ENCODE measurements around the gene NECTIN3. TPM values are rescaled to one million over a fixed set of nuclear protein-coding genes. Genes with fewer than 3 reads are reported as not detected.

Gene NECTIN3
- total RNA-seq, 6 experiments from 2014 or later: 15.1 to 31.0 (median 23.1) TPM

DNA sequence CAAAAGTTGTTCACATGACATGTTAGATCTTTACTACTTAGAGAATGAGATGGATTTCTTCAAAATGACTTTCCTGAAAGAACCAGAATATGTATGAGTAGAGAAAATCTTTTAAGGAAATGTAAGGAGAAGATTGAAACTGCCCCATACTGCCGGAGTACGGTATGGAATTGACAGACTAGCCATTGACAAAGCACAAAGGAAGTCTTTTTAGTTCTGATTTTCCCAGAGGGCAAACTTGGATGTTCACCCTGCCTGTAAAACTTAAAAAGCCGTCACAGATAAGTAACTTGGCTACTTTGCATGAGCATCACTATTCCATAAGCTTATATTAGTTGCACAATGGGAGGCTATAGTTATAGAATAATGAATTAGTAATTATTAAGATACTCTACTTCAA, 93.8 kb downstream of the NECTIN3 start:
- 90% methylated on average over 3 of the region's 3 CpGs for WGBS (ENCODE audit: insufficient coverage, low coverage, low lambda C conversion rate, missing lambda C conversion rate)
- TF ChIP-seq, protein P1, sequence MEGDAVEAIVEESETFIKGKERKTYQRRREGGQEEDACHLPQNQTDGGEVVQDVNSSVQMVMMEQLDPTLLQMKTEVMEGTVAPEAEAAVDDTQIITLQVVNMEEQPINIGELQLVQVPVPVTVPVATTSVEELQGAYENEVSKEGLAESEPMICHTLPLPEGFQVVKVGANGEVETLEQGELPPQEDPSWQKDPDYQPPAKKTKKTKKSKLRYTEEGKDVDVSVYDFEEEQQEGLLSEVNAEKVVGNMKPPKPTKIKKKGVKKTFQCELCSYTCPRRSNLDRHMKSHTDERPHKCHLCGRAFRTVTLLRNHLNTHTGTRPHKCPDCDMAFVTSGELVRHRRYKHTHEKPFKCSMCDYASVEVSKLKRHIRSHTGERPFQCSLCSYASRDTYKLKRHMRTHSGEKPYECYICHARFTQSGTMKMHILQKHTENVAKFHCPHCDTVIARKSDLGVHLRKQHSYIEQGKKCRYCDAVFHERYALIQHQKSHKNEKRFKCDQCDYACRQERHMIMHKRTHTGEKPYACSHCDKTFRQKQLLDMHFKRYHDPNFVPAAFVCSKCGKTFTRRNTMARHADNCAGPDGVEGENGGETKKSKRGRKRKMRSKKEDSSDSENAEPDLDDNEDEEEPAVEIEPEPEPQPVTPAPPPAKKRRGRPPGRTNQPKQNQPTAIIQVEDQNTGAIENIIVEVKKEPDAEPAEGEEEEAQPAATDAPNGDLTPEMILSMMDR (IDR thresholded peaks at IDR 0.05): no peak
- DNase-seq (no peak), ATAC-seq (no peak)
- Histone ChIP-seq H3K27ac (no peak overlapping the region), H3K4me1 (no peaks in the 10 kb centered on the region), H3K36me3 (no peaks in the 10 kb centered on the region), H3K27me3 (no peaks in the 10 kb centered on the region), H3K9me3 (peaks cover 0 to 2% (median 0%) of the 10 kb centered on the region in 4 donors), H3K4me3 (no peak overlapping the region)
- intact Hi-C loops (cut with DNase I): no loop called here

DNA sequence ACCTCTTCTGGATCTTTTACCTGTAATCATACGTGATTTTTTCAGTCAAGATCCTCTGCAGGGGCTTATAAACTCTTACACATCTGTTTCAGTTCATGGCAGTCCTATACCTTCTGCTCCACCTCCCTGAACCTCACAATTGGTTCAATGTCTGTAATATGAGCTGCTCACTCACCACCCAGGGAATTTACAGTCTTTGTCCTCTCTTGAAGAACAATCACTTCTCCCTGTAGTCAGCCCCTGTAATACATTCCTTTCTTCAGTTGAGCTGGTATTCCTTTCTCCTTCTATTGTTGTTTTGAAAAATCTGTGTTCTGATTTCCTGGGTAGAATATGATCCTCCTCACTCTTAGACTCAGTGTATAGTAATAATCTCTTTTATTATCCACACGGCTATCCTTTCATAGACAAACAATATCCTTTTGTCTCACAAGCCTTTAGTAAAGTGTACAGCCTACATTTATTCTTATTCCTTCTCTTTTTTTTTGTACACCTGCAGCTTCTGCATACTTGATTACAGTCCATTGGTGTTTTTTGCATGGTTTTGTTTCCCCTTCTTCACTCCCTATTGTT, 101.8 kb downstream of the NECTIN3 start:
- Histone ChIP-seq H3K27me3 (no peaks in the 10 kb centered on the region), H3K36me3 (no peaks in the 10 kb centered on the region), H3K27ac (no peak overlapping the region), H3K4me1 (no peaks in the 10 kb centered on the region), H3K9me3 (no peaks in the 10 kb centered on the region), H3K4me3 (no peak overlapping the region)
- no peak for ATAC-seq
- TF ChIP-seq POLR2A (IDR thresholded peaks at IDR 0.05): no peak
- TF ChIP-seq, protein P1 (IDR thresholded peaks at IDR 0.05): no peak
- WGBS (ENCODE audit: insufficient coverage, low coverage, low lambda C conversion rate, missing lambda C conversion rate): 94% methylated on average over 2 of the region's 2 CpGs
- DNase-seq: no peak
- intact Hi-C loops (cut with DNase I): no loop called here

DNA sequence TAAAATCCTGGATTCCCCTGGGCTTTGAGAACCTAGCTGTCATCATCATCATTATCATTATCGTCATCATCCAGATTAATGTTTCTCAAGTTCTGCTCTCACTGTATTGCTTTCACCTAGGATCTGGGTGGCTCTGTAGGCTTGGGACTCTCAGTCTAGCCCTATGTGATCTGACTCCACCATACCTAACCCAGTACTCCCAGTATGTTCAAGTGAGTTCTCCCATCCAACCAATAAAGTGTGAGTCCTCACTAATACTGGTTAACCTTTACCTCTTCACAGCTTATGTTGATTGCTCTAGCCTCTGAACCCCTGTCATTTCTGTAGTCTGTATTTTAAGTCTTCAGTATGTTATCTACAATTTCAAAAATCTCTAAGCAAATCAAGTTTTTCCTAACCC, 102.3 kb downstream of the NECTIN3 start:
- ATAC-seq (no peak), DNase-seq (no peak)
- no peaks in the 10 kb centered on the region for H3K9me3 ChIP-seq
- no peak overlapping the region for H3K4me3 ChIP-seq
- no peaks in the 10 kb centered on the region for H3K27me3 ChIP-seq
- no peaks in the 10 kb centered on the region for H3K36me3 ChIP-seq
- 100% methylated on average over 1 of the region's 1 CpG for WGBS (ENCODE audit: insufficient coverage, low coverage, low lambda C conversion rate, missing lambda C conversion rate)
- intact Hi-C loops (cut with DNase I): no loop called here
- TF ChIP-seq, protein P1 (IDR thresholded peaks at IDR 0.05): no peak
- TF ChIP-seq POLR2A (IDR thresholded peaks at IDR 0.05): no peak
- no peak overlapping the region for H3K27ac ChIP-seq
- no peaks in the 10 kb centered on the region for H3K4me1 ChIP-seq

DNA sequence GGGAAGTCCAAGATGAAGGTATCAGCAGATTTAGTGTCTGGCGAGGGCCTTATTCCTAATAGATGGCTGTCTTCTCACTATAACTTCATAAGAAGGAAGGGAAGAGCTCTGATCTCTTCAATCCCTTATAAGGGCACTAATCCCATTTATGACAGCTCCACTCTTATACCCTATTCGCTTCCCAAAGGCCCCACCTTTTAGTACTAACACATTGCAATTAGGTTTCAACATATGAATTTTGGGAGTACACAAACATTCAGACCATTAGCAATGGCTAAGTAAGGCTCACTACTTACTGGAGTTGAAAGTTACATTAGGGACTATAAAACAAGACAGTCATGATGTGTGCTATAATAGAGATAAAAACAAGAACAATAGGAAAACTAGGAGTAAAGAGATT, 118.9 kb downstream of the NECTIN3 start:
- ATAC-seq: no peak
- intact Hi-C loops (cut with DNase I): no loop called here

More for the DNA sequence above, 118.9 kb downstream of the NECTIN3 start:
- no peaks in the 10 kb centered on the region for H3K27me3 ChIP-seq
- no peaks in the 10 kb centered on the region for H3K4me1 ChIP-seq
- no peak overlapping the region for H3K4me3 ChIP-seq
- WGBS (ENCODE audit: insufficient coverage, low coverage, low lambda C conversion rate, missing lambda C conversion rate): 90% methylated on average over 2 of the region's 2 CpGs
- peaks cover 0 to 16% (median 0%) of the 10 kb centered on the region in 4 donors for H3K36me3 ChIP-seq
- no peak overlapping the region for H3K27ac ChIP-seq
- no peaks in the 10 kb centered on the region for H3K9me3 ChIP-seq
- TF ChIP-seq, protein P1 (IDR thresholded peaks at IDR 0.05): no peak
- TF ChIP-seq POLR2A (IDR thresholded peaks at IDR 0.05): no peak
- no peak for DNase-seq
